ENCODE data around the gene NDUFAF2.
A peak's percentile ranks its signal among the peaks of the same experiment; 100 is the strongest.

NDUFAF2 gene

GRCh38 chr5:61198606-61199005 is 253.6 kb downstream of the NDUFAF2 start:
- no peak for DNase-seq (ENCODE audit: low read depth)
- H3K4me3 ChIP-seq (ENCODE audit: low read depth, low read length) = no peak overlapping the region
- TF ChIP-seq CTCF (IDR thresholded peaks at IDR 0.05; ENCODE audit: insufficient read depth, low read depth, low read length, missing control alignments) = no peak

- no peak overlapping the region for H3K4me3 ChIP-seq (ENCODE audit: low read depth, low read length)
- TF ChIP-seq CTCF (IDR thresholded peaks at IDR 0.05; ENCODE audit: insufficient read depth, low read depth, low read length, missing control alignments) = no peak
- DNase-seq (ENCODE audit: low read depth) = peak; percentile 77
These were observed 255.7 kb downstream of the NDUFAF2 start for GRCh38 chr5:61200582-61201155.

- DNase-seq (ENCODE audit: low read depth) = peak; percentile 18
- H3K4me3 ChIP-seq (ENCODE audit: low read depth, low read length) = no peak overlapping the region
- TF ChIP-seq CTCF (IDR thresholded peaks at IDR 0.05; ENCODE audit: insufficient read depth, low read depth, low read length, missing control alignments) = no peak
These were observed 257.2 kb downstream of the NDUFAF2 start for GRCh38 chr5:61202213-61202612.

All from GM12865 (cell line).